K562 (cell line): ENCODE results near the gene RSPH3. TPM values are rescaled to one million over a fixed set of nuclear protein-coding genes. Genes with fewer than 3 reads are reported as not detected.

ENCODE experiments used
- ATAC-seq: fragments of 200-7000 bp; cut with Tn5 transposase; 3 replicates; pipeline ENCODE4 v1.9.1; 2020; ENCODE audit warnings: moderate library complexity
- BruUV-seq: library from RNA; stranded (reverse); fragments of 400-500 nt; replicated peaks from 2 replicates; lab custom pipeline; 2021; lab: Mats Ljungman, UMichigan
- CTCF ChIA-PET: fragments of 300-600 bp; formaldehyde crosslinking; extraction: SDS; loops from one replicate; lab custom pipeline; 2021; ENCODE audit warnings: low intra/inter-chr PET ratio; lab: Yijun Ruan, JAX
- POLR2A ChIA-PET: fragments of 300-600, 350-650 bp; sonication (Branson Sonifier 250); formaldehyde crosslinking; extraction: SDS; loops from one replicate; lab custom pipeline; 2021; ENCODE audit warnings: antibody characterized with exemption, inconsistent platforms; lab: Yijun Ruan, JAX
- DNase-seq, 4 experiments: peaks; one replicate each; pipeline versions ENCODE4 v3.0.0 to v3.0.0-alpha.2; 2011 to 2018; ENCODE audit warnings: low spot score in 3 of 4, mixed read lengths in 3 of 4; ENCODE audit errors: extremely low read depth in 1 of 4
- FAIRE-seq: peaks from 2 replicates; lab custom pipeline; 2011; peaks lifted over from hg19 to GRCh38; lab: Jason Lieb, UNC
- H2AFZ ChIP-seq: 2 replicates; pipeline ENCODE4 v1.6.0; 2011; ENCODE audit warnings: low read depth, low read length, control low read depth, inconsistent platforms
- H3K27ac ChIP-seq: fragments of 200-600 bp; 3 replicates; pipeline ENCODE4 v1.8.0; 2011; ENCODE audit warnings: low read depth, mild to moderate bottlenecking, control low read depth, inconsistent platforms, low read length, moderate library complexity, mixed read lengths; ENCODE audit errors: extremely low read depth
- H3K27me3 ChIP-seq, 2 experiments: fragments of 300-600 bp in 1 of 2; 2 replicates in 1 of 2; 3 replicates in 1 of 2; pipeline versions ENCODE4 v1.6.0 to v1.8.0; 2011; ENCODE audit warnings: inconsistent platforms in 2 of 2, low read length in 2 of 2, mild to moderate bottlenecking in 1 of 2, mixed read lengths in 1 of 2, moderate library complexity in 1 of 2; ENCODE audit not compliant: control insufficient read depth in 2 of 2, insufficient read depth in 2 of 2
- H3K36me3 ChIP-seq: fragments of 300-600 bp; 3 replicates; pipeline ENCODE4 v1.8.0; 2011; ENCODE audit warnings: mild to moderate bottlenecking, low read length, inconsistent platforms; ENCODE audit not compliant: control insufficient read depth, insufficient read depth
- H3K4me1 ChIP-seq, 2 experiments: fragments of 200-600 bp in 1 of 2; replicated peaks in 1 of 2; 2 replicates in 1 of 2; 3 replicates in 1 of 2; pipeline versions ENCODE4 v1.5.1 to v1.8.0; 2011; ENCODE audit warnings: inconsistent platforms in 2 of 2, low read length in 2 of 2, mild to moderate bottlenecking in 1 of 2, mixed read lengths in 1 of 2, moderate library complexity in 1 of 2; ENCODE audit not compliant: control insufficient read depth in 2 of 2, insufficient read depth in 2 of 2
- H3K4me2 ChIP-seq: 2 replicates; pipeline ENCODE4 v1.6.1; 2011; ENCODE audit warnings: low read length, control low read depth, inconsistent platforms, mixed read lengths; ENCODE audit not compliant: insufficient read depth
- H3K4me3 ChIP-seq: fragments of 200-600 bp; sonication (generic), shearing (Covaris generic); 2 replicates; pipeline ENCODE4 v1.5.1; 2016; ENCODE audit warnings: control low read depth, inconsistent platforms
- H3K79me2 ChIP-seq: fragments of 200-600 bp; 3 replicates; pipeline ENCODE4 v1.8.0; 2011; ENCODE audit warnings: low read length, inconsistent platforms; ENCODE audit not compliant: control insufficient read depth, insufficient read depth
- H3K9ac ChIP-seq, 2 experiments: 2 replicates each; pipeline versions ENCODE4 v1.6.0 to v1.6.1; 2011; ENCODE audit warnings: low read depth in 2 of 2, low read length in 2 of 2, control low read depth in 1 of 2, inconsistent platforms in 1 of 2, mild to moderate bottlenecking in 1 of 2, mixed read lengths in 1 of 2; ENCODE audit not compliant: insufficient read depth in 1 of 2
- H3K9me1 ChIP-seq: one replicate; pipeline ENCODE4 v1.6.0; 2011; ENCODE audit warnings: inconsistent platforms, mild to moderate bottlenecking, low read length, moderate library complexity; ENCODE audit not compliant: control insufficient read depth, insufficient read depth
- H3K9me3 ChIP-seq: replicated peaks from 2 replicates; pipeline ENCODE4 v1.5.1; 2011; ENCODE audit warnings: low read depth, low read length, inconsistent platforms; ENCODE audit not compliant: control insufficient read depth, insufficient read depth
- H4K20me1 ChIP-seq: replicated peaks from 2 replicates; pipeline ENCODE4 v1.6.1; 2011; ENCODE audit warnings: low read length, inconsistent platforms, mixed read lengths; ENCODE audit not compliant: control insufficient read depth, insufficient read depth
- CBFA2T3 ChIP-seq: fragments of 450-650 bp; IDR thresholded peaks from 2 replicates; pipeline ENCODE4 v1.6.1; 2017
- CHCHD3 ChIP-seq: fragments of 250-450 bp; sonication (Bioruptor Pico); IDR thresholded peaks from 2 replicates; pipeline ENCODE4 v2.1.2; 2022; ENCODE audit warnings: mild to moderate bottlenecking
- CTBP1 ChIP-seq: fragments of 450-650 bp; IDR thresholded peaks from 2 replicates; pipeline ENCODE4 v1.6.1; 2016; ENCODE audit warnings: borderline replicate concordance
- HIVEP1 ChIP-seq: fragments of 250-450 bp; sonication (Bioruptor Pico); IDR thresholded peaks from 2 replicates; pipeline ENCODE4 v1.4.0; 2020; ENCODE audit warnings: mild to moderate bottlenecking
- HNRNPLL ChIP-seq: fragments of 200-400 bp; formaldehyde crosslinking; IDR thresholded peaks from 2 replicates; pipeline ENCODE4 v1.6.1; 2017; ENCODE audit warnings: low read length, low read depth, mild to moderate bottlenecking; ENCODE audit not compliant: poor library complexity, severe bottlenecking
- PRPF4 ChIP-seq: fragments of 200-400 bp; formaldehyde crosslinking; IDR thresholded peaks from one replicate; pipeline ENCODE4 v1.6.1; 2017; ENCODE audit warnings: low read length, low read depth, mild to moderate bottlenecking; ENCODE audit not compliant: insufficient read depth, poor library complexity, severe bottlenecking
- ZBTB8A ChIP-seq: fragments of 450-650 bp; IDR thresholded peaks from 2 replicates; pipeline ENCODE4 v1.6.1; 2018; ENCODE audit warnings: mild to moderate bottlenecking, moderate library complexity; ENCODE audit not compliant: partially characterized antibody
- ZNF197 ChIP-seq: fragments of 200-800 bp; sonication (Bioruptor generic); IDR thresholded peaks from 2 replicates; pipeline ENCODE4 v1.6.1; 2016; ENCODE audit warnings: low read depth, missing genetic modification characterization, missing compliant biosample characterization
- ZNF316 ChIP-seq: fragments of 450-650 bp; IDR thresholded peaks from 2 replicates; pipeline ENCODE4 v1.6.1; 2016
- ZNF717 ChIP-seq: fragments of 250-450 bp; sonication (Bioruptor Pico); IDR thresholded peaks from 2 replicates; pipeline ENCODE4 v1.5.0; 2021
- WGBS: fragments of 100-300 bp; shearing (Covaris generic); methylation state at CpG from one replicate; pipeline ENCODE4 v1.1.6; 2016; ENCODE audit warnings: low coverage, mixed read lengths; ENCODE audit not compliant: insufficient coverage; ENCODE audit errors: missing lambda C conversion rate; 5-methylcytosine and 5-hydroxymethylcytosine counted together
- in situ Hi-C: fragments of 300-500 bp; cut with MboI; formaldehyde crosslinking; loops from 4 replicates; pipeline ENCODE4 v1.15.0; 2018; ENCODE audit warnings: inconsistent platforms, mixed read lengths
- intact Hi-C: fragments of 100-400 bp; cut with micrococcal nuclease; formaldehyde crosslinking; loops from 2 replicates; pipeline ENCODE4 v1.14.2; 2022
- polyA plus RNA-seq, 8 experiments: library from polyadenylated mRNA; depleted of rRNA in 4 of 8; stranded (reverse) in 5 of 8; unstranded in 3 of 8; fragments of >200 nt; fragmentation: Nextera tagmentation in 2 of 8; fragmentation: Illumina TruSeq in 1 of 8; extraction: Ambion mirVana in 2 of 8; extraction: Trizol in 1 of 8; gene quantifications; 2 replicates each; pipeline versions ENCODE4 v1.2.1 to v1.2.3, GENCODE V29; 2011 to 2014; ENCODE audit warnings: inconsistent platforms in 1 of 8, missing spikeins in 1 of 8
- total RNA-seq, 7 experiments: library from RNA; depleted of rRNA in 6 of 7; stranded (reverse); fragments of >200 nt in 6 of 7; fragmentation: Illumina TruSeq in 2 of 7; extraction: Trizol in 2 of 7; gene quantifications; 2 replicates each; pipeline versions ENCODE4 v1.2.1 to v1.2.3, GENCODE V29; 2011 to 2021; ENCODE audit warnings: low replicate concordance in 1 of 7
- TF ChIP-seq, protein P1 (sequence below): sonication (generic); formaldehyde crosslinking; IDR thresholded peaks from 2 replicates; pipeline ENCODE4 v1.8.0; 2022; ENCODE audit warnings: mild to moderate bottlenecking, missing genetic modification reagents, borderline replicate concordance
- TF ChIP-seq, protein P2 (sequence below): fragments of 250-450 bp; sonication (Bioruptor Pico); IDR thresholded peaks from 2 replicates; pipeline ENCODE4 v1.8.0; 2022; ENCODE audit warnings: inconsistent platforms, mild to moderate bottlenecking, moderate library complexity, borderline replicate concordance

RSPH3 gene
- total and polyA plus RNA-seq, 9 of the 15 experiments (the other 6 are each of a cell fraction or from before 2014, with no cell fraction given): 0.52 to 2.9 (median 1.5) TPM

DNA sequence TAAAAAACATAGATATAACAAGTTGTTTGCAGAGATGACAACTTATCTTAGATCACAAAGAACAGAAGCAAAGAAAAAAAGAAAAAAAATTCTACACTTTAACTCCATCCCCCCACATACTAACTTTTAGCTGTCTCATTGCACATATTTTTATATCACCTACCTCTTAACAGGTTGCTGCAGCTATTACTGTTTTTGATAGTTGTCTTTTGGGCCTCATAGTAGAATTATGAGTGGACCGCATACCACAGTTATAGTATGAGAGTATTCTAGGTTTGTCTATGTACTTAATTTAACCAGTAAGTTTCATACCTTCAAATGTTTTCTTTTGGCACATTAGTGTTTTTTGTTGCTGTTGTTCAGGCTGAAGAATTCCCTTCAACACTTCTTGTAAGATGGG, 12.3 kb downstream of the RSPH3 start:
- FAIRE-seq (no peak), ATAC-seq (no peak), DNase-seq (no peak)
- Histone ChIP-seq H3K4me1 (no peaks in the 10 kb centered on the region), H3K79me2 (no peaks in the 10 kb centered on the region), H2AFZ (no peak overlapping the region), H3K4me2 (no peak overlapping the region), H3K9ac (no peak overlapping the region), H3K4me3 (no peak overlapping the region), H3K9me1 (no peaks in the 10 kb centered on the region), H3K27ac (no peak overlapping the region), H3K9me3 (no peaks in the 10 kb centered on the region), H3K36me3 (peaks cover 1% of the 10 kb centered on the region; the same call in 1 of the 3 replicates), H4K20me1 (no peaks in the 10 kb centered on the region), H3K27me3 (no peaks in the 10 kb centered on the region)
- ChIA-PET POLR2A (interaction anchor here (1.3 kb wide), 1 partner anchor 8 kb away, joined by 5 read pairs; no protein-coding TSS in a partner anchor), CTCF (no interaction called here)
- intact Hi-C loops: no loop called here
- no TSS peak for BruUV-seq
- in situ Hi-C loops: loop anchor here (25.0 kb wide), 1 partner anchor 275 kb away; no protein-coding TSS in a partner anchor
- TF ChIP-seq CTBP1 (no peak), HNRNPLL (no peak), ZBTB8A (no peak), HIVEP1 (CRISPR knock-in tag) (no peak), PRPF4 (no peak), ZNF717 (CRISPR knock-in tag) (no peak), CBFA2T3 (no peak), ZNF197 (CRISPR knock-in tag) (no peak), ZNF316 (no peak), CHCHD3 (CRISPR knock-in tag) (no peak)
- TF ChIP-seq, protein P1, sequence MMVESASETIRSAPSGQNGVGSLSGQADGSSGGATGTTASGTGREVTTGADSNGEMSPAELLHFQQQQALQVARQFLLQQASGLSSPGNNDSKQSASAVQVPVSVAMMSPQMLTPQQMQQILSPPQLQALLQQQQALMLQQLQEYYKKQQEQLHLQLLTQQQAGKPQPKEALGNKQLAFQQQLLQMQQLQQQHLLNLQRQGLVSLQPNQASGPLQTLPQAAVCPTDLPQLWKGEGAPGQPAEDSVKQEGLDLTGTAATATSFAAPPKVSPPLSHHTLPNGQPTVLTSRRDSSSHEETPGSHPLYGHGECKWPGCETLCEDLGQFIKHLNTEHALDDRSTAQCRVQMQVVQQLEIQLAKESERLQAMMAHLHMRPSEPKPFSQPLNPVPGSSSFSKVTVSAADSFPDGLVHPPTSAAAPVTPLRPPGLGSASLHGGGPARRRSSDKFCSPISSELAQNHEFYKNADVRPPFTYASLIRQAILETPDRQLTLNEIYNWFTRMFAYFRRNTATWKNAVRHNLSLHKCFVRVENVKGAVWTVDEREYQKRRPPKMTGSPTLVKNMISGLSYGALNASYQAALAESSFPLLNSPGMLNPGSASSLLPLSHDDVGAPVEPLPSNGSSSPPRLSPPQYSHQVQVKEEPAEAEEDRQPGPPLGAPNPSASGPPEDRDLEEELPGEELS: no peak
- TF ChIP-seq, protein P2, sequence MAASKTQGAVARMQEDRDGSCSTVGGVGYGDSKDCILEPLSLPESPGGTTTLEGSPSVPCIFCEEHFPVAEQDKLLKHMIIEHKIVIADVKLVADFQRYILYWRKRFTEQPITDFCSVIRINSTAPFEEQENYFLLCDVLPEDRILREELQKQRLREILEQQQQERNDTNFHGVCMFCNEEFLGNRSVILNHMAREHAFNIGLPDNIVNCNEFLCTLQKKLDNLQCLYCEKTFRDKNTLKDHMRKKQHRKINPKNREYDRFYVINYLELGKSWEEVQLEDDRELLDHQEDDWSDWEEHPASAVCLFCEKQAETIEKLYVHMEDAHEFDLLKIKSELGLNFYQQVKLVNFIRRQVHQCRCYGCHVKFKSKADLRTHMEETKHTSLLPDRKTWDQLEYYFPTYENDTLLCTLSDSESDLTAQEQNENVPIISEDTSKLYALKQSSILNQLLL: no peak
- 58% methylated on average over 1 of the region's 1 CpG for WGBS
